Measurements from ENCODE around the gene BAZ1A. TPM values are rescaled to one million over a fixed set of nuclear protein-coding genes. Genes with fewer than 3 reads are reported as not detected.

Gene BAZ1A
- total and polyA plus RNA-seq, 2 of the 8 experiments (the other 6 are each of a cell fraction or from before 2014, with no cell fraction given): 8.0 to 23.1 TPM

- 0 out of 2 replicates have a peak, but pooled peaks have one; percentile 10 for TF ChIP-seq CREB1 (IDR thresholded peaks at IDR 0.05)
- peak; percentile 78 for TF ChIP-seq KDM4A (IDR thresholded peaks at IDR 0.05; ENCODE audit: low read depth, low read length, severe bottlenecking)
- TF ChIP-seq POLR2A (IDR thresholded peaks at IDR 0.05; ENCODE audit: control extremely low read depth in 1 of 2, low read depth in 2 of 2, low read length in 2 of 2): peak in 1 of 2 experiments; percentile 65; a peak in 2 of 3 replicates
- no peak; the same call in 1 of the 2 replicates for TF ChIP-seq TAF1 (IDR thresholded peaks at IDR 0.05; ENCODE audit: low read depth, low read length)
- peak; percentile 50 for TF ChIP-seq TBP (IDR thresholded peaks at IDR 0.05; ENCODE audit: low read depth, low read length)
- peak in 1 of 2 experiments; percentile 46; a peak in 1 of 4 replicates for TF ChIP-seq SIN3A (conservative IDR thresholded peaks at IDR 0.05 in 1 of 2, IDR thresholded peaks at IDR 0.05 in 1 of 2; ENCODE audit: low read depth in 1 of 2, low read length in 2 of 2)
- TF ChIP-seq PHF8 (conservative IDR thresholded peaks at IDR 0.05; ENCODE audit: low read depth, low read length): peak; percentile 37; the same call in 1 of the 2 replicates
- no peak for TF ChIP-seq GABPA (IDR thresholded peaks at IDR 0.05; ENCODE audit: borderline replicate concordance, insufficient read depth, low read length)
- no peak for TF ChIP-seq SIRT6 (IDR thresholded peaks at IDR 0.05; ENCODE audit: low read length)
- no peak for TF ChIP-seq MAFK (IDR thresholded peaks at IDR 0.05; ENCODE audit: low read depth, low read length)
Observed at GRCh38 chr14:34875031-34875922, at the start of gene BAZ1A (continued).
